ENCODE results near the gene ELMO1. TPM values are rescaled to one million over a fixed set of nuclear protein-coding genes. Genes with fewer than 3 reads are reported as not detected.

The ELMO1 gene
- total and polyA plus RNA-seq, 11 donors, result 6.9 to 38.6 (median 14.7) TPM

- peaks cover 0 to 6% (median 0%) of the 10 kb centered on the region in 9 donors for H3K27me3 ChIP-seq
- intact Hi-C loops (cut with DNase I), result no loop called here
- H3K4me3 ChIP-seq, result no peak overlapping the region
- ATAC-seq, result no peak
- no peaks in the 10 kb centered on the region for H3K4me1 ChIP-seq
- no peaks in the 10 kb centered on the region for H3K9me3 ChIP-seq
- no peak overlapping the region for H3K27ac ChIP-seq
- TF ChIP-seq POLR2A (IDR thresholded peaks at IDR 0.05), result no peak
- no peak for TF ChIP-seq CTCF (IDR thresholded peaks at IDR 0.05)
- no peaks in the 10 kb centered on the region for H3K36me3 ChIP-seq
- WGBS, 4 donors, result 89 to 95% (median 92%) methylated on average over 3 of the region's 3 CpGs
- DNase-seq, result no peak
Measured at GRCh38 chr7:36809510-36809909, 639.2 kb downstream of the ELMO1 start.

DNA sequence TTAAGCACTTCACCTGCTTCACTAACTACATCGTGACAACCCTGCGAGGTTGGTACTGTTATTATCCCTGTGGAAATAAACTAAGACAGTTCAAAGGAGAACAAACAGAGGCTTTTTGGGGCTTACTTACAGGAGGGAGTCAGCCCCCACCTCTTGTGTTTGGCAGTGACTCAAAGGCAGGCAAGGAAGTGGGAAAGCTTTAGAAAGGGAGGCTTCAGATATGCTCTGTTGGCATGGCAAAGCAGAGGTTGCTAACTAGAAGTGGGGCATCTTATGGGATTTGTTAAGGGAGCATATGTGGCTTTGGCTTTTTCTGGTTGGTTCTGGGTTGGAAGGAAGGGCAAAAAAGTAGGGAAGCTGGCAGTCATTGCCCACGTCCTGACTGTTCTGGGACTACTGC, 639.6 kb downstream of the ELMO1 start:
- H3K9me3 ChIP-seq, result no peaks in the 10 kb centered on the region
- no peaks in the 10 kb centered on the region for H3K36me3 ChIP-seq
- no peak overlapping the region for H3K27ac ChIP-seq
- no peak for DNase-seq
- no peak overlapping the region for H3K4me3 ChIP-seq
- 89 to 97% (median 95%) methylated on average over 3 of the region's 3 CpGs for WGBS, 4 donors
- TF ChIP-seq POLR2A (IDR thresholded peaks at IDR 0.05) (no peak), CTCF (IDR thresholded peaks at IDR 0.05) (no peak)
- no peaks in the 10 kb centered on the region for H3K4me1 ChIP-seq
- intact Hi-C loops (cut with DNase I), result no loop called here
- ATAC-seq, result no peak
- H3K27me3 ChIP-seq, result peaks cover 0 to 6% (median 0%) of the 10 kb centered on the region in 9 donors

- ATAC-seq, result no peak
- WGBS, 4 donors, result 80 to 85% (median 83%) methylated on average over 2 of the region's 2 CpGs
Measured at GRCh38 chr7:36806891-36807290, 641.8 kb downstream of the ELMO1 start.

More at GRCh38 chr7:36806891-36807290, 641.8 kb downstream of the ELMO1 start:
- no peaks in the 10 kb centered on the region for H3K9me3 ChIP-seq
- no peaks in the 10 kb centered on the region for H3K36me3 ChIP-seq
- H3K27ac ChIP-seq, result no peak overlapping the region
- no peak overlapping the region for H3K4me3 ChIP-seq
- no peak for DNase-seq
- H3K4me1 ChIP-seq, result no peaks in the 10 kb centered on the region
- no peak for TF ChIP-seq CTCF (IDR thresholded peaks at IDR 0.05)
- no peak for TF ChIP-seq POLR2A (IDR thresholded peaks at IDR 0.05)
- intact Hi-C loops (cut with DNase I), result no loop called here
- peaks cover 0 to 6% (median 0%) of the 10 kb centered on the region in 9 donors for H3K27me3 ChIP-seq

MicroRNAs within 50 kb of the gene (microRNA counts, 767-probe panel; counts per million panel counts)
- microRNA hsa-miR-1200, result 1,525 to 1,879 counts per million in 2 donors

Small RNA genes within 50 kb of the gene (microRNA-seq; reads per million reads assigned to microRNA genes)
- gene MIR1200, result 0 reads per million in 4 donors

Other genes with a start within 250 kb of the ELMO1 start
- gene GPR141, start 234.9 kb upstream of the ELMO1 start, total RNA-seq, result 1 to 10 TPM in 2 of 9 donors, under 1 TPM in 5, not detected in 2; 0.38 to 5.2 (median 0.54) TPM
- under 1 TPM in 1 of 2 donors, not detected in 1; 0.11 TPM for gene GPR141, start 234.9 kb upstream of the ELMO1 start, polyA plus RNA-seq

Measured in heart left ventricle (tissue), 16 donors.